ENCODE results near the gene CSRP2. TPM values are rescaled to one million over a fixed set of nuclear protein-coding genes. Genes with fewer than 3 reads are reported as not detected.

CSRP2 gene
- total RNA-seq, 1 donor from 2014 or later: 52.9 TPM

- TF ChIP-seq CTCF (IDR thresholded peaks at IDR 0.05; ENCODE audit: insufficient read depth, low read length, poor library complexity, severe bottlenecking): no peak
- no peak for DNase-seq (ENCODE audit: low read depth)
- Histone ChIP-seq H3K27me3 (ENCODE audit: control insufficient read depth, insufficient read depth, low read length) (no peaks in the 10 kb centered on the region), H3K36me3 (ENCODE audit: control insufficient read depth, insufficient read depth, low read length) (no peaks in the 10 kb centered on the region), H3K4me3 (ENCODE audit: low read depth, low read length) (peak overlapping the region; percentile 88)
Measured at GRCh38 chr12:76879710-76880518, 1.1 kb upstream of the CSRP2 start.

GRCh38 chr12:76878099-76878898 is 520 bp downstream of the CSRP2 start:
- H3K4me3 ChIP-seq (ENCODE audit: low read depth, low read length): peak overlapping the region; percentile 88
- peak; percentile 36 for TF ChIP-seq CTCF (IDR thresholded peaks at IDR 0.05; ENCODE audit: insufficient read depth, low read length, poor library complexity, severe bottlenecking)
- no peak for DNase-seq (ENCODE audit: low read depth)
- no peaks in the 10 kb centered on the region for H3K36me3 ChIP-seq (ENCODE audit: control insufficient read depth, insufficient read depth, low read length)
- no peaks in the 10 kb centered on the region for H3K27me3 ChIP-seq (ENCODE audit: control insufficient read depth, insufficient read depth, low read length)

- no peak for TF ChIP-seq CTCF (IDR thresholded peaks at IDR 0.05; ENCODE audit: insufficient read depth, low read length, poor library complexity, severe bottlenecking)
- Histone ChIP-seq H3K27me3 (ENCODE audit: control insufficient read depth, insufficient read depth, low read length) (no peaks in the 10 kb centered on the region), H3K36me3 (ENCODE audit: control insufficient read depth, insufficient read depth, low read length) (no peaks in the 10 kb centered on the region), H3K4me3 (ENCODE audit: low read depth, low read length) (no peak overlapping the region)
- DNase-seq (ENCODE audit: low read depth): no peak
Measured at GRCh38 chr12:76876696-76877229, 2.1 kb downstream of the CSRP2 start.

GRCh38 chr12:76874491-76875190 is 4.2 kb downstream of the CSRP2 start:
- no peak overlapping the region for H3K4me3 ChIP-seq (ENCODE audit: low read depth, low read length)
- TF ChIP-seq CTCF (IDR thresholded peaks at IDR 0.05; ENCODE audit: insufficient read depth, low read length, poor library complexity, severe bottlenecking): no peak
- no peaks in the 10 kb centered on the region for H3K36me3 ChIP-seq (ENCODE audit: control insufficient read depth, insufficient read depth, low read length)
- DNase-seq (ENCODE audit: low read depth): no peak
- H3K27me3 ChIP-seq (ENCODE audit: control insufficient read depth, insufficient read depth, low read length): no peaks in the 10 kb centered on the region

- Histone ChIP-seq H3K4me3 (ENCODE audit: low read depth, low read length) (no peak overlapping the region), H3K27me3 (ENCODE audit: control insufficient read depth, insufficient read depth, low read length) (no peaks in the 10 kb centered on the region), H3K36me3 (ENCODE audit: control insufficient read depth, insufficient read depth, low read length) (no peaks in the 10 kb centered on the region)
- no peak for TF ChIP-seq CTCF (IDR thresholded peaks at IDR 0.05; ENCODE audit: insufficient read depth, low read length, poor library complexity, severe bottlenecking)
- no peak for DNase-seq (ENCODE audit: low read depth)
Measured at GRCh38 chr12:76874027-76874426, 4.8 kb downstream of the CSRP2 start.

Measured in kidney epithelial cell (primary cell).